Spleen (tissue), 11 donors: Measurements from ENCODE around the gene SYF2. TPM values are rescaled to one million over a fixed set of nuclear protein-coding genes. Genes with fewer than 3 reads are reported as not detected.

Experiments used
- DNase-seq: peaks from one replicate; pipeline ENCODE4 v3.0.0-alpha.2; 2020
- H3K27ac ChIP-seq, 8 donors: fragments of 200-600 bp; sonication (generic) in 7 of 8; 1 replicate in 4 of 8; 2 replicates in 4 of 8; pipeline versions ENCODE4 v1.5.0 to v1.8.0; 2016 to 2021; ENCODE audit warnings: inconsistent platforms in 4 of 8, mild to moderate bottlenecking in 4 of 8, moderate library complexity in 1 of 8
- H3K27me3 ChIP-seq, 7 donors: fragments of 200-600 bp; sonication (generic) in 6 of 7; replicated peaks in 1 of 7; 1 replicate in 4 of 7; 2 replicates in 3 of 7; pipeline versions ENCODE4 v1.5.0 to v1.8.0; 2016 to 2021; ENCODE audit warnings: inconsistent platforms in 3 of 7, mild to moderate bottlenecking in 1 of 7
- H3K36me3 ChIP-seq, 6 donors: fragments of 200-600 bp; sonication (generic) in 5 of 6; 1 replicate in 4 of 6; 2 replicates in 2 of 6; pipeline versions ENCODE4 v1.5.0 to v1.8.0; 2016 to 2021; ENCODE audit warnings: inconsistent platforms in 2 of 6
- H3K4me1 ChIP-seq, 6 donors: fragments of 200-600 bp; sonication (generic) in 5 of 6; 1 replicate in 3 of 6; 2 replicates in 3 of 6; pipeline versions ENCODE4 v1.5.0 to v1.8.0; 2016 to 2021; ENCODE audit warnings: inconsistent platforms in 3 of 6
- H3K4me3 ChIP-seq, 8 donors: fragments of 200-600 bp; sonication (generic) in 7 of 8; 1 replicate in 4 of 8; 2 replicates in 4 of 8; pipeline versions ENCODE4 v1.5.0 to v1.8.0; 2016 to 2021; ENCODE audit warnings: inconsistent platforms in 4 of 8, mild to moderate bottlenecking in 4 of 8, moderate library complexity in 2 of 8
- H3K9me3 ChIP-seq, 8 donors: fragments of 200-600 bp; sonication (generic) in 7 of 8; 1 replicate in 4 of 8; 2 replicates in 4 of 8; pipeline versions ENCODE4 v1.5.0 to v1.8.0; 2016 to 2021; ENCODE audit warnings: inconsistent platforms in 4 of 8
- CTCF ChIP-seq, 11 experiments: fragments of 200-600 bp in 7 of 11; fragments of 450-650 bp in 4 of 11; sonication (generic) in 4 of 11; IDR thresholded peaks in 8 of 11; conservative IDR thresholded peaks in 3 of 11; 1 replicate in 7 of 11; 2 replicates in 4 of 11; pipeline versions ENCODE4 v1.4.0 to v1.8.0; 2016 to 2021; ENCODE audit warnings: antibody characterized with exemption in 11 of 11, inconsistent platforms in 4 of 11, mild to moderate bottlenecking in 1 of 11
- POLR2A ChIP-seq, 3 donors: fragments of 450-650 bp; IDR thresholded peaks; one replicate each; pipeline ENCODE4 v1.5.1; 2017; ENCODE audit warnings: antibody characterized with exemption in 3 of 3, mild to moderate bottlenecking in 1 of 3
- POLR2AphosphoS5 ChIP-seq, 3 donors: sonication (generic); formaldehyde crosslinking; IDR thresholded peaks; one replicate each; pipeline ENCODE4 v1.5.1; 2017; ENCODE audit warnings: antibody characterized with exemption in 3 of 3
- WGBS, 5 donors: extraction: QIAGEN DNeasy Blood & Tissue Kit in 3 of 5; methylation state at CpG; one replicate each; pipeline versions ENCODE4 v1.1.5 to v1.1.7; 2013 to 2018; 5-methylcytosine and 5-hydroxymethylcytosine counted together
- intact Hi-C: fragments of 100-400 bp; cut with DNase I; formaldehyde crosslinking; loops from one replicate; pipeline ENCODE4 v1.15.0; 2023; ENCODE audit warnings: low total_unique reads
- polyA plus RNA-seq, 3 donors: library from polyadenylated mRNA; stranded (reverse); fragments of 200-250 nt; gene quantifications; one replicate each; pipeline ENCODE4 v1.2.1, GENCODE V29; 2013
- total RNA-seq, 7 donors: library from RNA; depleted of rRNA in 3 of 7; stranded (reverse); fragments of >200 nt in 3 of 7; fragmentation: NEBNext Ultra II Directional in 4 of 7; extraction: Animal tissue kit (Norgen Biotek cat#: 25700) in 4 of 7; gene quantifications; one replicate each; pipeline versions ENCODE4 v1.1.0 to v1.2.1, GENCODE V29; 2016 to 2021
- donor health status: healthy with polysubstance abuse.
- donor health status: DM: no; HTN: no; CAD: no; lungs with moderate emphysema.
- donor health status: DM: no; HTN: no; CAD: no.
- donor health status: Bipolar disorder and iron deficiency.
- donor health status: healthy.
- donor health status: DM: no; HTN: no; CAD: no.
- donor health status: DM: yes; HTN: yes; CAD: no.

Gene SYF2
- total and polyA plus RNA-seq, 10 donors = 38.1 to 98.3 (median 50.7) TPM

DNA sequence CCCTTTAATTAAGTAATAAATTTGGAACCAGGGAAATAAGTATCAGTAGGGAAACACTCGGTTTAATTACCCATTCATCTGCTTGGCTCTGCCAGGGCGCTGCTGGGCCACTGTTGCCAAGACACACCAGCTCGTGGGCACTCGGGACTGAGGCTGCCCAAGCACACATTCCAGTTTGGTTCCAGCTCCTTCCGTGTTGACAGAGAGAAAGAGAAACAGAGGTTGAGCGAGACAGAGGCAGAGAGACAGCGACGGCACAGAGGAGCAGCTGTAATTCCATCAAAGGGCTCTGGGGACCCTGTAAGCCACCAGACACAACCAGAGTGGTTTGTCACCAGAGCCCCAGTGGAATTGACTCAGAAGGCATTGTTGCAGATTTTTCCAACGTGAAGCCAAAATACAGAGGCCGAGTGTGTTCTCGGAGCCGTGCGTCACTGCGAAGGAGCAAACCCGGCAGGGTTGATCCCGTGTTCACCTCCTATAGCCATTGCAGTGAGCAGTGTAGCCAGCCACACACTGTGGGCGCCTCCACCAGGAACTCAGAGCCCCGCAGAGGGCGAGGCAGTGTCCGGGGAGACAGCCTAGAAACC is 33.5 kb downstream of the SYF2 start:
- Histone ChIP-seq H3K36me3 (no peaks in the 10 kb centered on the region), H3K4me3 (no peak overlapping the region), H3K27me3 (peaks cover 0 to 8% (median 0%) of the 10 kb centered on the region in 7 donors), H3K9me3 (no peaks in the 10 kb centered on the region), H3K4me1 (peaks cover 0 to 28% (median 6%) of the 10 kb centered on the region in 6 donors), H3K27ac (no peak overlapping the region)
- DNase-seq = no peak
- 56 to 70% (median 65%) methylated on average over 20 of the region's 20 CpGs for WGBS, 5 donors
- intact Hi-C loops = no loop called here
- no peak for TF ChIP-seq CTCF (IDR thresholded peaks at IDR 0.05 in 8 of 11, conservative IDR thresholded peaks at IDR 0.05 in 3 of 11)
- TF ChIP-seq POLR2A (IDR thresholded peaks at IDR 0.05) = no peak
- TF ChIP-seq POLR2AphosphoS5 (IDR thresholded peaks at IDR 0.05) = no peak

DNA sequence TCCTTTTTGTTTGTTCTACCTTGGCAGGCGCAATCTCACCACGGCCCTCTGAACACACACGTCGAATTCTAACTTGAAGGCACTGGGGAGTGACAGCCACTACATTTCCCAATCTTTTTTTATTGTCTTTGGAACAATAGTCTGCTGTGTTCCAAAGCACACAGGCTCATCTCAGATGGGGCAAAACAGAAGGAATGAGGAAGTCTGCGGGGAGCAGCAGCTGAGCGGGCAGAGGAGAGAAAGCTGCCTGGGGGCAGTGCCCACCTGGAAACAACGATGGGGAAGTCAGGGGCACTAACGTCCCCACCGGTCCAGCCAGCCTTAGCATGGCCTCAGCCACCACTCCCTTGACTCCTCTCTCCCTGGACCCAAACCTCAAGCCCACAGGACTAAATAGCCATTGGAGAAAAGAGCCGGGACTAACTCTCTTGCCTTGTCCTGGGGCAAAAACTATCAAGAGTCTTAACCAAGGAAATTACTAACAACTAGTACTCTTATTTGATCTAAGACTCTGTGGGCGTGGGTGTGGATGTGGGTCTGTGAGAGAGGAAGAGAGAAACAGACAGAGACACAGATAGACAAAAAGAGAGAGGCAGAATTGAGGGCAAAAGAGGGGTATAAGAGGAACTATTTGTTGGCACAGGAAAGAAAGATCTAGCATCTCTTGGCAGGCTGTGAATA is 34.2 kb downstream of the SYF2 start:
- intact Hi-C loops = no loop called here
- Histone ChIP-seq H3K27ac (no peak overlapping the region), H3K9me3 (no peaks in the 10 kb centered on the region), H3K4me1 (peaks cover 0 to 28% (median 6%) of the 10 kb centered on the region in 6 donors), H3K27me3 (peaks cover 0 to 8% (median 0%) of the 10 kb centered on the region in 7 donors), H3K4me3 (no peak overlapping the region), H3K36me3 (no peaks in the 10 kb centered on the region)
- DNase-seq = no peak
- 32 to 46% (median 37%) methylated on average over 11 of the region's 11 CpGs for WGBS, 5 donors
- TF ChIP-seq POLR2A (IDR thresholded peaks at IDR 0.05) = no peak
- no peak for TF ChIP-seq POLR2AphosphoS5 (IDR thresholded peaks at IDR 0.05)
- no peak for TF ChIP-seq CTCF (IDR thresholded peaks at IDR 0.05 in 8 of 11, conservative IDR thresholded peaks at IDR 0.05 in 3 of 11)

GRCh38 chr1:25197235-25197975 is 34.9 kb downstream of the SYF2 start:
- Histone ChIP-seq H3K27ac (no peak overlapping the region), H3K4me3 (no peak overlapping the region), H3K9me3 (no peaks in the 10 kb centered on the region), H3K4me1 (peaks cover 0 to 28% (median 6%) of the 10 kb centered on the region in 6 donors), H3K36me3 (no peaks in the 10 kb centered on the region), H3K27me3 (peaks cover 0 to 9% (median 0%) of the 10 kb centered on the region in 7 donors)
- DNase-seq = no peak
- 82 to 85% (median 84%) methylated on average over 14 to 20 of the region's 20 CpGs for WGBS, 5 donors
- intact Hi-C loops = no loop called here
- no peak for TF ChIP-seq POLR2A (IDR thresholded peaks at IDR 0.05)
- no peak for TF ChIP-seq POLR2AphosphoS5 (IDR thresholded peaks at IDR 0.05)
- no peak for TF ChIP-seq CTCF (IDR thresholded peaks at IDR 0.05 in 8 of 11, conservative IDR thresholded peaks at IDR 0.05 in 3 of 11)

GRCh38 chr1:25196830-25197229 is 35.5 kb downstream of the SYF2 start:
- intact Hi-C loops = no loop called here
- Histone ChIP-seq H3K36me3 (no peaks in the 10 kb centered on the region), H3K27me3 (peaks cover 0 to 9% (median 0%) of the 10 kb centered on the region in 7 donors), H3K9me3 (no peaks in the 10 kb centered on the region), H3K4me3 (no peak overlapping the region), H3K27ac (no peak overlapping the region), H3K4me1 (peaks cover 0 to 28% (median 6%) of the 10 kb centered on the region in 6 donors)
- WGBS, 5 donors = 83 to 89% (median 83%) methylated on average over 6 to 7 of the region's 7 CpGs
- no peak for DNase-seq
- TF ChIP-seq POLR2A (IDR thresholded peaks at IDR 0.05) (no peak), CTCF (IDR thresholded peaks at IDR 0.05 in 8 of 11, conservative IDR thresholded peaks at IDR 0.05 in 3 of 11) (no peak), POLR2AphosphoS5 (IDR thresholded peaks at IDR 0.05) (no peak)
